Left lobe of liver (tissue), 2 donors: Measurements from ENCODE around the gene HSPA1A. TPM values are rescaled to one million over a fixed set of nuclear protein-coding genes. Genes with fewer than 3 reads are reported as not detected.
"Not testable (repeated sequence)": the region's sequence is repeated elsewhere in the genome, so short reads cannot be mapped to it uniquely, and the experiment has no call there.

ENCODE experiments used
- ATAC-seq: fragments of 200-7000 bp; cut with Tn5 transposase; one replicate; pipeline ENCODE4 v1.9.1; 2020; ENCODE audit warnings: mild to moderate bottlenecking, moderate library complexity
- DNase-seq: peaks from one replicate; pipeline ENCODE4 v3.0.0-alpha.2; 2020; ENCODE audit warnings: low spot score
- total RNA-seq: library from RNA; stranded (reverse); gene quantifications from one replicate; pipeline ENCODE4 v1.2.1, GENCODE V29; 2021
- donor health status: DM: no; HTN: no; CAD: no; lungs with moderate emphysema.
- donor health status: DM: no; HTN: yes; CAD: no.

HSPA1A gene
- total RNA-seq, 1 donor from 2014 or later: 89.1 TPM

- no peak for ATAC-seq
- no peak for DNase-seq
Observed at GRCh38 chr6:31780507-31781243, 34.7 kb upstream of the HSPA1A start.

DNA sequence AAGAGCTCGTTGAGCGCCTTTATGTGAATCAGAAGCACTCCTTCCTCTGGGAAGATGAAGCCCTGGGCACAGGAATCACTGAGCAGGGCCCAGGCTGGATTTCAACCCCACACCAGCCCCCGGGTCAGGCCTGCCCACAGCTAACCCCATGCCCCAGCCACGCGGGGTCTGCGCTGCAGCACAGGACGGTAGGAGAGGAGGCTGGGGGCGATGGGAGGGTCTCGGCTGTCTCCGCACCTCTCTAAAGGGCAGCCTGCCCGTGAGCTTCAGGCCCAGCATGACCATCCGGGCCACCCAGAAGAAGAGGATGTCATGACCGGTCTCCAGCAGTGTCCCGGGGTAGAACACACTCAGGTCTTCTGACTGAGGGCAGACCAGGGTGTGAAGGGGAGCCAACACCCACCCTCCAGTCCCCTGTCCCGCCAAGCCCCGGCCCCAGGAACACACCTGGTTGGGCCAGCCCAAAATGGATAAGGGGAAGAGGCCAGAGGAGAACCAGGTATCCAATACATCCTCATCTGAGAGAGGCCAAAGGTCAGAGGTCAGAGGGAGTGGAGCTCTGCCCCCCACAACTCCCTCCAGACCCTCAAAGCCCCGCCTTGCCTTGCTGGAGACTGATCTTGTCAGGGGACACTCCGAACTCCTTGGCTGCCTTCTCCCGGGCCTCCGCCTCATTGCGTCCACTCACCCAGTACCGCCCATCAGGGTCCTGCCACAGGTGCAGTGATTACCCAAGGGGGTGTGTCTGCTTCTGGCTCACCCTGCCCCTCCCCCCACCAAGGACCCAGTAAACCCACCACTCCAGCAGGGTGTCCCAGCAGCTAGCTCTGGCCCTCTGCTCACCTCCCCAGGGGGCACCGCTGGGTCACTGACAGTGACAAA is 33.9 kb upstream of the HSPA1A start:
- DNase-seq (no peak), ATAC-seq (no peak)

- no peak for DNase-seq
- no peak for ATAC-seq
Observed at GRCh38 chr6:31782126-31782855, 33.1 kb upstream of the HSPA1A start.

- DNase-seq (no peak), ATAC-seq (no peak)
Observed at GRCh38 chr6:31784098-31784925, 31.0 kb upstream of the HSPA1A start.

DNA sequence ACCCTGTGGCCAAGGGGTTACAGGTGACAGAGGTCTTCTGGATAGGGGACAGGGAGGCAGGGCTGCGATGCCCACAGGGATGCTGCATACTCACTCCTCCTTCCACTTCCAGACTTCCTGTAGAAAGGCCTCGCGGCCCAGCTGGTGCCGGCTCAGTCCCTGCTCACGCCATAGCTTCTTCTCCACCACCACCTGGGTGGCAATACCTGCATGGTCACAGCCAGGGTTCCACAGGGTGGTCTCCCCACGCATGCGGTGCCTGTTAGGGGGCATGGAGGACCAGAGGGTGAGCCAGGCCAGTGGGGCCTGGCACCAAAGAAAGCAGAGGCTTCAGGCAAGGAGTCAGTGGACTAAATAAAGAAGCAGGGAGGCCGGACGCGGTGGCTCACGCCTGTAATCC is 29.9 kb upstream of the HSPA1A start:
- DNase-seq: no peak
- no peak for ATAC-seq

DNA sequence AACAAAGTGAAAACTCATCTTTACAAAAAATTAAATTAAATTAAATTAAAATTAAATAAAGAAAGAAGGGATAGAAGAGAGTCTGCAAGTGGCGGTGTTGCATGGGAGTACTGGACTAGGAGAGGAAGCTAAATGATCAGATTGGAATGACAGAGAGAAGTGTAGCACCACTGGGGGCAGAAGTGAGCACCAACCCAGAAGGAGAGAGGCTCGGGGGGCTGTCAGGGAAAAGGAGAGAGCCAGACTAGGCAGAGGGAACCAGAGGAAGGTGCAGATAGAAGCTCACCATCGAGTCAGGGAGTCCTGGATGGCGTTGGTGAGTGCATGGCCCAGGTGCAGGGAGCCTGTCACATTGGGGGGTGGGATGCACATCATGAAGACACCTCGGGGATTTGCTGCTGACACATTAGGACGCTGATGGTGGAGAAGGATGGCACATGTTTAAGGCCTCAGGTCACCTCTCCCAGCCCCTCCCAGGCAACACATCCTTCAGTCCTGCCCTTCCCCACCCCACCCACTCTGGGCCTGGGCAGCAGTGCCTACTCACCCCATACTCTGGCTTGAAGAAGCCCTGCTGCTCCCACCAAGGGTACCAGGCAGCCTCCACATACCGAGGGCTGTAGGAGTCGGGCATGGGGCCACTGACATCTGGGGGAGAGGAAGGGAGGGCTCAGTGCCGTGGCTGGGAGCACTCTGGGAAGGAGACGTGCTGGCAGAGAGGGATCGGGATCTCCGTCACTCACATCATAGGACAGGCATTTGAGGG is 23.8 kb upstream of the HSPA1A start:
- ATAC-seq (peak; percentile 33), DNase-seq (no peak)

DNA sequence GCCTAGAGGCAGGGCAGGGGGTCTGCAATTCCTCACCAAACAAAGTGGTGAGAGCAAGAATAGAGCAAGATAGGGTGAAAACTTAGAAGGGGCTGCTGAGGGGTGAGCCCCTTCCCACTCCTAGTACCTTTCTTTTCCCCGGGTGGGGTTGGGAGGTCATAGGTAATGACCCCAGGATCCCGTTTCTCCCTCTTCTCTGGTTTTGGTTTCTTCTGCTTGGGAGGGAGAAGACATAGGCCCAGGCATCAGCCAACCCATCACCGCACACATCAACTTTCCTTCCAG is 23.3 kb upstream of the HSPA1A start:
- no peak for DNase-seq
- no peak for ATAC-seq

- DNase-seq: no peak
- ATAC-seq: no peak
Observed at GRCh38 chr6:31792761-31793171, 22.6 kb upstream of the HSPA1A start.

DNA sequence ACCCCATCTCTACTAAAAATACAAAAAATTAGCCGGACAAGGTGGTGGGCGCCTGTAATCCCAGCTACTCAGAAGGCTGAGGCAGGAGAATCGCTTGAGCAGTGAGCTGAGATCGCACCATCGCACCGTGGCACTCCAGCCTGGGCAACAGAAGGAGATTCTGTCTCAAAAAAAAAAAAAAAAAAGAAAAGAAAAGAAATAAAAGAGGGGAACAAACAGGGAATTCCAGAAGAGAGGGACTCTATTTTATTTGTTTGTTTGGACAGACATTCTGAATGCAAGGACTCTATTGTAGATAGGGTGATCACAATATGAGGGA is 21.5 kb upstream of the HSPA1A start:
- not testable (repeated sequence) for ATAC-seq

DNA sequence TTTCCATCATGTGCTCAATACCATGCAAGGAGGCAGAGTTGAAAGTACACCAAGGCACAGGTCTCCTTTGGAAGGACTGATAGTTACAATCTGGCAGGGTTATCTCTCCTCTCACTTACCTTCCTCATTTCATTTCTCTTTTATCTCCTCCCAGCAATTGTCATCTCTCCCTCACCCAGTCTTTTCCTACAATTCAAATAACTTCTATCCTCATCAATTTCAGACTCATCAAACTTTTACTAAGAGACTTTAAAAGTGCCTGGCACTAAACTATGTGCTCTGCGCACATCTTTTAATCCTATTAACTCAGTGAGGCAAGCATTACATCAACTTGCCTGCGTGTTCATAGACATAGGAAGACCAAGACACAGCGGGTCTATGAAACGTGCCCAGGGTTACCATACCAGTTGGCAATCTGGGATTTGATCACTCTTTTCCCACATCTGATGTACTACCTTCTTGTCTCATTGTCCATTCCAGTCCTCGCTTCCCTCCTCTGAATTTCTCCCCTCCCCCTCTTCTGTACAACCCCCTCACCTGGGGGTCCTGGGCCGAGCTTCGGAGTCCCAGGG is 21.0 kb upstream of the HSPA1A start:
- no peak for ATAC-seq
- DNase-seq: no peak

More for the DNA sequence above, 21.5 kb upstream of the HSPA1A start:
- not testable (repeated sequence) for DNase-seq

GRCh38 chr6:31794866-31795615 is 20.3 kb upstream of the HSPA1A start:
- ATAC-seq (peak; percentile 4), DNase-seq (no peak)

GRCh38 chr6:31795616-31796298 is 19.6 kb upstream of the HSPA1A start, which contains the start of gene VARS1:
Gene VARS1, minus strand, starts transcription at chr6:31795752. Its CDS starts 535 bp downstream, at chr6:31795217.
- DNase-seq (peak; percentile 94), ATAC-seq (peak; percentile 96)

DNA sequence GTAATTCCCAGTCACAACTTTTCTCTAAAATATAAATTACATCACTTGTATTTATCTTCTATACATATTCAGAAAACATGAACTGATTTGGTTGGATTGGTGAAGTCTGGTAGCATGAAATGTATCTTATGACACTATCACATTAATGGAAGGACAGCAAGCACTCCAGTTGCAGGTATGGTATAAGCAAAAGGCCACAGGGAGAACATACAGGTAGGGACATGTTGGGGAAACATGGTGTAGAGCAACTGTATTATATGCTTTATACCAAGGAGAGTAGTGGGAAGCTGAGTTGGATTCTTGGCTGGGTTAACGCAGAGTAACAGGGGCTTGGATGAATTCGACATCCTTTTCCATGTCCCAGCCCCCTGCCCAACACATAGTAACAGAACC is 18.4 kb upstream of the HSPA1A start:
- ATAC-seq (no peak), DNase-seq (no peak)

- ATAC-seq: no peak
Observed at GRCh38 chr6:31797588-31797987, 17.8 kb upstream of the HSPA1A start.

GRCh38 chr6:31799781-31800180 is 15.6 kb upstream of the HSPA1A start:
- ATAC-seq: no peak
- no peak for DNase-seq

More at GRCh38 chr6:31797588-31797987, 17.8 kb upstream of the HSPA1A start:
- DNase-seq: no peak

GRCh38 chr6:31801031-31801927 is 14.1 kb upstream of the HSPA1A start:
- not testable (repeated sequence) for ATAC-seq, DNase-seq

DNA sequence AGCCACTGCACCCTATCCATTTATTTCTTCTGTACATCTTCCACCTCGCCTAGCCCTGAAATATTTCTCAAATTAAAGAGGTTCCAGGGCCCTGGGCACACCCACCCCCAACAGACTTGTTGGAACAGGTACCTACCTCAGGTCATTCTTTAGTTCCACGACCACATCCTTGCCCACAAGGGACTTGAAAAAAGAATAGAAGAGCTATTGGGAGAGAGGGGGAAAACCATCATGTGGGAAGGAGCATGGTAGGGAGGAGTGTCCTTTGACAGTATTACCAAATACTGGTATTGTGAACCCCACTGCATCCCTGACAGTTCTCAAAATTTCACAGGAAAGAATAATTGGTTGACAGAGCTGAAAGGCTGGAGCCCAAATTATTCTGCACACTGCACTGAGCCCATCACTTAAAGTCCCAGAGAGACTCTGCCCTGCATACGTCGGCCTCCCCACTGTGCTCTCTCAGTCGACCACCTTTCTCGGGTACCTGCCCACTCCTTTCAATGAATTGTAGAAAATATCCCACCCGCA is 9.3 kb upstream of the HSPA1A start:
- DNase-seq: no peak
- peak; percentile 1 for ATAC-seq
